ENCODE data around the gene LGR6. TPM values are rescaled to one million over a fixed set of nuclear protein-coding genes. Genes with fewer than 3 reads are reported as not detected.
"Not testable (repeated sequence)": the region's sequence is repeated elsewhere in the genome, so short reads cannot be mapped to it uniquely, and the experiment has no call there.

Gene LGR6
- 1 to 10 TPM in 1 of 8 experiments, under 1 TPM in 7; 0.13 to 1.0 (median 0.35) TPM for total RNA-seq

- 2 to 20% (median 9%) methylated on average over 1 to 7 of the region's 61 CpGs; no CpG with 5 or more reads in 4 of the 10 experiments for WGBS, 10 experiments
- H3K4me1 ChIP-seq (replicated peaks in 1 of 2): peaks cover 0 to 4% of the 10 kb centered on the region in 2 donors
- H3K4me3 ChIP-seq: no peak within 1 kb of the TSS
- ATAC-seq (replicated peaks in 6 of 8): peak; percentile 23 to 48 (median 42)
- in situ Hi-C loops (cut with MboI; ENCODE audit: low pct_unique_long_range_greater_than_20kb in 2 of 9, low sequenced_read_pairs in 9 of 9, unreplicated experiment in 9 of 9): loop anchor here in 3 of 9 experiments (25.0 kb wide), 2 partner anchors 119 to 519 kb away; partner anchors contain the start of gene SYT2 (in 1 of the 3)
- no peak within 1 kb of the TSS for H3K27ac ChIP-seq
Observed at GRCh38 chr1:202193614-202194327, at the start of gene LGR6. LGR6 (plus strand) TSS chr1:202193799; CDS start chr1:202193990, 191 bp downstream.

- in situ Hi-C loops (cut with MboI; ENCODE audit: low pct_unique_long_range_greater_than_20kb in 2 of 9, low sequenced_read_pairs in 9 of 9, unreplicated experiment in 9 of 9): loop anchor here in 5 of 9 experiments (25.0 kb wide), 2 partner anchors 257 to 607 kb away; partner anchors contain the start of genes SHISA4 (in 4 of the 5) and NAV1 (in 1 of the 5)
- H3K27ac ChIP-seq: peak within 1 kb of the TSS; percentile 21 to 57
- peak; percentile 70 to 87 (median 78) for ATAC-seq (replicated peaks in 6 of 8)
- H3K4me1 ChIP-seq (replicated peaks in 1 of 2): peaks cover 9 to 12% of the 10 kb centered on the region in 2 donors
- peak within 1 kb of the TSS; percentile 58 to 97 (median 71) for H3K4me3 ChIP-seq
- 0 to 7% (median 3%) methylated on average over 2 to 6 of the region's 82 CpGs; no CpG with 5 or more reads in 6 of the 10 experiments for WGBS, 10 experiments
Observed at GRCh38 chr1:202144402-202145067, 49.1 kb upstream of the LGR6 start, which contains the start of gene ARL8A. ARL8A (minus strand) TSS chr1:202144737; CDS start chr1:202144572, 165 bp downstream.

- in situ Hi-C loops (cut with MboI; ENCODE audit: low pct_unique_long_range_greater_than_20kb in 2 of 9, low sequenced_read_pairs in 9 of 9, unreplicated experiment in 9 of 9): loop anchor here in 5 of 9 experiments (25.0 kb wide), 2 partner anchors 258 to 608 kb away; partner anchors contain the start of genes SHISA4 (in 4 of the 5) and NAV1 (in 1 of the 5)
- WGBS, 10 experiments: 0 to 23% (median 3%) methylated on average over 1 to 12 of the region's 13 CpGs; no CpG with 5 or more reads in 1 of the 10 experiments
- H3K4me3 ChIP-seq: peak overlapping the region; percentile 58 to 97 (median 71)
- H3K4me1 ChIP-seq (replicated peaks in 1 of 2): peaks cover 9 to 12% of the 10 kb centered on the region in 2 donors
- peak; percentile 9 to 29 (median 19) for ATAC-seq (replicated peaks in 6 of 8)
- peak overlapping the region in 1 of 2 donors; percentile 57 for H3K27ac ChIP-seq
Observed at GRCh38 chr1:202145068-202145743, 48.4 kb upstream of the LGR6 start.

- H3K27ac ChIP-seq; ATAC-seq (replicated peaks in 6 of 8): not testable (repeated sequence)
- Histone ChIP-seq H3K4me1 (replicated peaks in 1 of 2) (peaks cover 9 to 12% of the 10 kb centered on the region in 2 donors), H3K4me3 (peak overlapping the region in 2 of 5 donors; percentile 58 to 97)
- 90 to 100% (median 96%) methylated on average over 1 to 6 of the region's 8 CpGs; no CpG with 5 or more reads in 5 of the 10 experiments for WGBS, 10 experiments
- in situ Hi-C loops (cut with MboI; ENCODE audit: low pct_unique_long_range_greater_than_20kb in 2 of 9, low sequenced_read_pairs in 9 of 9, unreplicated experiment in 9 of 9): loop anchor here in 5 of 9 experiments (25.0 kb wide), 2 partner anchors 258 to 608 kb away; partner anchors contain the start of genes SHISA4 (in 4 of the 5) and NAV1 (in 1 of the 5)
Observed at GRCh38 chr1:202145744-202146140, 47.9 kb upstream of the LGR6 start.

GRCh38 chr1:202146279-202146678 is 47.3 kb upstream of the LGR6 start:
- ATAC-seq (replicated peaks in 6 of 8): no peak
- Histone ChIP-seq H3K4me1 (replicated peaks in 1 of 2) (peaks cover 9 to 12% of the 10 kb centered on the region in 2 donors), H3K27ac (no peak overlapping the region), H3K4me3 (no peak overlapping the region)
- in situ Hi-C loops (cut with MboI; ENCODE audit: low pct_unique_long_range_greater_than_20kb in 2 of 9, low sequenced_read_pairs in 9 of 9, unreplicated experiment in 9 of 9): loop anchor here in 5 of 9 experiments (25.0 kb wide), 2 partner anchors 259 to 609 kb away; partner anchors contain the start of genes SHISA4 (in 4 of the 5) and NAV1 (in 1 of the 5)
- 60 to 100% (median 92%) methylated on average over 1 to 5 of the region's 5 CpGs; no CpG with 5 or more reads in 3 of the 10 experiments for WGBS, 10 experiments

- Histone ChIP-seq H3K27ac (no peak overlapping the region), H3K4me3 (no peak overlapping the region), H3K4me1 (replicated peaks in 1 of 2) (peaks cover 9 to 12% of the 10 kb centered on the region in 2 donors)
- WGBS, 10 experiments: 100% methylated on average over 1 of the region's 3 CpGs; no CpG with 5 or more reads in 8 of the 10 experiments
- in situ Hi-C loops (cut with MboI; ENCODE audit: low pct_unique_long_range_greater_than_20kb in 2 of 9, low sequenced_read_pairs in 9 of 9, unreplicated experiment in 9 of 9): loop anchor here in 5 of 9 experiments (25.0 kb wide), 2 partner anchors 260 to 610 kb away; partner anchors contain the start of genes SHISA4 (in 4 of the 5) and NAV1 (in 1 of the 5)
- no peak for ATAC-seq (replicated peaks in 6 of 8)
Observed at GRCh38 chr1:202146993-202147392, 46.6 kb upstream of the LGR6 start.

GRCh38 chr1:202148391-202148790 is 45.2 kb upstream of the LGR6 start:
- Histone ChIP-seq H3K27ac (no peak overlapping the region), H3K4me1 (replicated peaks in 1 of 2) (peaks cover 0 to 7% of the 10 kb centered on the region in 2 donors), H3K4me3 (no peak overlapping the region)
- no peak for ATAC-seq (replicated peaks in 6 of 8)
- in situ Hi-C loops (cut with MboI; ENCODE audit: low pct_unique_long_range_greater_than_20kb in 2 of 9, low sequenced_read_pairs in 9 of 9, unreplicated experiment in 9 of 9): loop anchor here in 5 of 9 experiments (25.0 kb wide), 2 partner anchors 261 to 611 kb away; partner anchors contain the start of genes SHISA4 (in 4 of the 5) and NAV1 (in 1 of the 5)
- WGBS, 10 experiments: 63 to 100% (median 81%) methylated on average over 1 to 3 of the region's 4 CpGs; no CpG with 5 or more reads in 5 of the 10 experiments

GRCh38 chr1:202149566-202149965 is 44.0 kb upstream of the LGR6 start:
- 38 to 94% (median 83%) methylated on average over 1 to 4 of the region's 4 CpGs; no CpG with 5 or more reads in 1 of the 10 experiments for WGBS, 10 experiments
- no peak for ATAC-seq (replicated peaks in 6 of 8)
- peaks cover 0 to 7% of the 10 kb centered on the region in 2 donors for H3K4me1 ChIP-seq (replicated peaks in 1 of 2)
- no peak overlapping the region for H3K4me3 ChIP-seq
- no peak overlapping the region for H3K27ac ChIP-seq
- in situ Hi-C loops (cut with MboI; ENCODE audit: low pct_unique_long_range_greater_than_20kb in 2 of 9, low sequenced_read_pairs in 9 of 9, unreplicated experiment in 9 of 9): loop anchor here in 5 of 9 experiments (25.0 kb wide), 2 partner anchors 262 to 612 kb away; partner anchors contain the start of genes SHISA4 (in 4 of the 5) and NAV1 (in 1 of the 5)

- Histone ChIP-seq H3K4me1 (replicated peaks in 1 of 2) (peaks cover 0 to 3% of the 10 kb centered on the region in 2 donors), H3K4me3 (no peak overlapping the region), H3K27ac (no peak overlapping the region)
- ATAC-seq (replicated peaks in 6 of 8): no peak
- WGBS, 10 experiments: 40 to 96% (median 80%) methylated on average over 1 to 8 of the region's 9 CpGs; no CpG with 5 or more reads in 3 of the 10 experiments
- in situ Hi-C loops (cut with MboI; ENCODE audit: low pct_unique_long_range_greater_than_20kb in 2 of 9, low sequenced_read_pairs in 9 of 9, unreplicated experiment in 9 of 9): no loop called here
Observed at GRCh38 chr1:202150187-202150586, 43.4 kb upstream of the LGR6 start.

- Histone ChIP-seq H3K4me1 (replicated peaks in 1 of 2) (no peaks in the 10 kb centered on the region), H3K27ac (no peak overlapping the region), H3K4me3 (no peak overlapping the region)
- in situ Hi-C loops (cut with MboI; ENCODE audit: low pct_unique_long_range_greater_than_20kb in 2 of 9, low sequenced_read_pairs in 9 of 9, unreplicated experiment in 9 of 9): no loop called here
- WGBS, 10 experiments: 50 to 96% (median 89%) methylated on average over 2 to 8 of the region's 8 CpGs; no CpG with 5 or more reads in 3 of the 10 experiments
- no peak for ATAC-seq (replicated peaks in 6 of 8)
Observed at GRCh38 chr1:202150602-202151001, 43.0 kb upstream of the LGR6 start.

- ATAC-seq (replicated peaks in 6 of 8): no peak
- 33 to 84% (median 58%) methylated on average over 1 to 2 of the region's 2 CpGs; no CpG with 5 or more reads in 2 of the 10 experiments for WGBS, 10 experiments
- Histone ChIP-seq H3K4me3 (no peak overlapping the region), H3K27ac (no peak overlapping the region), H3K4me1 (replicated peaks in 1 of 2) (no peaks in the 10 kb centered on the region)
- in situ Hi-C loops (cut with MboI; ENCODE audit: low pct_unique_long_range_greater_than_20kb in 2 of 9, low sequenced_read_pairs in 9 of 9, unreplicated experiment in 9 of 9): no loop called here
Observed at GRCh38 chr1:202151045-202151444, 42.6 kb upstream of the LGR6 start.

GRCh38 chr1:202152399-202152798 is 41.2 kb upstream of the LGR6 start:
- in situ Hi-C loops (cut with MboI; ENCODE audit: low pct_unique_long_range_greater_than_20kb in 2 of 9, low sequenced_read_pairs in 9 of 9, unreplicated experiment in 9 of 9): no loop called here
- peak in 2 of 8 experiments; percentile 7 to 14 for ATAC-seq (replicated peaks in 6 of 8)
- 83 to 100% (median 97%) methylated on average over 1 to 5 of the region's 10 CpGs; no CpG with 5 or more reads in 4 of the 10 experiments for WGBS, 10 experiments
- H3K4me1 ChIP-seq (replicated peaks in 1 of 2): no peaks in the 10 kb centered on the region
- no peak overlapping the region for H3K27ac ChIP-seq
- H3K4me3 ChIP-seq: no peak overlapping the region
